ENCODE results near the gene NPBWR2.

NPBWR2 gene

GRCh38 chr20:64057628-64058498 lies 49.5 kb downstream of the NPBWR2 start:
- TF ChIP-seq SPI1 (IDR thresholded peaks at IDR 0.05; ENCODE audit: borderline replicate concordance, low read depth) (no peak), POLR2AphosphoS5 (IDR thresholded peaks at IDR 0.05; ENCODE audit: low read depth) (no peak), GABPA (IDR thresholded peaks at IDR 0.05; ENCODE audit: low read depth) (no peak)
- TF ChIP-seq, protein P1, sequence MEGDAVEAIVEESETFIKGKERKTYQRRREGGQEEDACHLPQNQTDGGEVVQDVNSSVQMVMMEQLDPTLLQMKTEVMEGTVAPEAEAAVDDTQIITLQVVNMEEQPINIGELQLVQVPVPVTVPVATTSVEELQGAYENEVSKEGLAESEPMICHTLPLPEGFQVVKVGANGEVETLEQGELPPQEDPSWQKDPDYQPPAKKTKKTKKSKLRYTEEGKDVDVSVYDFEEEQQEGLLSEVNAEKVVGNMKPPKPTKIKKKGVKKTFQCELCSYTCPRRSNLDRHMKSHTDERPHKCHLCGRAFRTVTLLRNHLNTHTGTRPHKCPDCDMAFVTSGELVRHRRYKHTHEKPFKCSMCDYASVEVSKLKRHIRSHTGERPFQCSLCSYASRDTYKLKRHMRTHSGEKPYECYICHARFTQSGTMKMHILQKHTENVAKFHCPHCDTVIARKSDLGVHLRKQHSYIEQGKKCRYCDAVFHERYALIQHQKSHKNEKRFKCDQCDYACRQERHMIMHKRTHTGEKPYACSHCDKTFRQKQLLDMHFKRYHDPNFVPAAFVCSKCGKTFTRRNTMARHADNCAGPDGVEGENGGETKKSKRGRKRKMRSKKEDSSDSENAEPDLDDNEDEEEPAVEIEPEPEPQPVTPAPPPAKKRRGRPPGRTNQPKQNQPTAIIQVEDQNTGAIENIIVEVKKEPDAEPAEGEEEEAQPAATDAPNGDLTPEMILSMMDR (IDR thresholded peaks at IDR 0.05; ENCODE audit: insufficient read depth, low read length), result peak; percentile 68
- H3K27ac ChIP-seq (replicated peaks), result no peak overlapping the region
- DNase-seq (ENCODE audit: low read depth in 1 of 2, low spot score in 1 of 2), result peak in 1 of 2 experiments; percentile 61
- H3K4me3 ChIP-seq (replicated peaks; ENCODE audit: insufficient read depth, low read length), result no peak overlapping the region
- no peaks in the 10 kb centered on the region for H3K27me3 ChIP-seq (ENCODE audit: insufficient read depth, poor library complexity, severe bottlenecking)

GRCh38 chr20:64056889-64057627 lies 50.3 kb downstream of the NPBWR2 start:
- no peaks in the 10 kb centered on the region for H3K27me3 ChIP-seq (ENCODE audit: insufficient read depth, poor library complexity, severe bottlenecking)
- no peak overlapping the region for H3K4me3 ChIP-seq (replicated peaks; ENCODE audit: insufficient read depth, low read length)
- no peak overlapping the region for H3K27ac ChIP-seq (replicated peaks)
- DNase-seq (ENCODE audit: low read depth in 1 of 2, low spot score in 1 of 2), result no peak
- TF ChIP-seq, protein P1 (IDR thresholded peaks at IDR 0.05; ENCODE audit: insufficient read depth, low read length), result no peak
- TF ChIP-seq SPI1 (IDR thresholded peaks at IDR 0.05; ENCODE audit: borderline replicate concordance, low read depth), result no peak

DNA sequence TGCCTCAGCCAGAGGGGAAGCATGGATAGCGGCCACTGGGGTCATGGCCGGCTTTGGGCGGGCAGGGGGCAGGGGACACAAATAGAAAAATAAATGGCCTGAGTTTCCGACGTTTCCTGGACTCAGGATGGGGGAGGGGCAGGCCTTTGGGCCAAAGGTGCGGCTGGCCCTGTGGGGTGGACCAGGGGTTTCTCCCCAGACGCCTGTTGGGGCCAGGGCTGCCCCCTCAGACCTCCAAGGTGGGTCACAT lies 50.8 kb downstream of the NPBWR2 start:
- H3K27ac ChIP-seq (replicated peaks), result no peak overlapping the region
- no peak overlapping the region for H3K4me3 ChIP-seq (replicated peaks; ENCODE audit: insufficient read depth, low read length)
- no peaks in the 10 kb centered on the region for H3K27me3 ChIP-seq (ENCODE audit: insufficient read depth, poor library complexity, severe bottlenecking)
- DNase-seq (ENCODE audit: low read depth in 1 of 2, low spot score in 1 of 2), result no peak
- no peak for TF ChIP-seq GABPA (IDR thresholded peaks at IDR 0.05; ENCODE audit: low read depth)

GRCh38 chr20:64055893-64056638 lies 51.3 kb downstream of the NPBWR2 start:
- no peak overlapping the region for H3K27ac ChIP-seq (replicated peaks)
- no peak for TF ChIP-seq REST (IDR thresholded peaks at IDR 0.05; ENCODE audit: insufficient replicate concordance, low read depth)
- no peak for TF ChIP-seq GABPA (IDR thresholded peaks at IDR 0.05; ENCODE audit: low read depth)
- TF ChIP-seq POLR2AphosphoS5 (IDR thresholded peaks at IDR 0.05; ENCODE audit: low read depth), result no peak
- TF ChIP-seq, protein P1 (IDR thresholded peaks at IDR 0.05; ENCODE audit: insufficient read depth, low read length), result no peak
- no peak for TF ChIP-seq SPI1 (IDR thresholded peaks at IDR 0.05; ENCODE audit: borderline replicate concordance, low read depth)
- no peak overlapping the region for H3K4me3 ChIP-seq (replicated peaks; ENCODE audit: insufficient read depth, low read length)
- no peaks in the 10 kb centered on the region for H3K27me3 ChIP-seq (ENCODE audit: insufficient read depth, poor library complexity, severe bottlenecking)
- no peak for DNase-seq (ENCODE audit: low read depth in 1 of 2, low spot score in 1 of 2)

All from HL-60 (cell line).